ENCODE measurements around the gene PUDP. TPM values are rescaled to one million over a fixed set of nuclear protein-coding genes. Genes with fewer than 3 reads are reported as not detected.
A peak's percentile ranks its signal among the peaks of the same experiment; 100 is the strongest.

Gene PUDP
- total RNA-seq, 1 donor from 2014 or later, result 14.7 TPM

GRCh38 chrX:7088968-7089615, 58.9 kb downstream of the PUDP start:
- Mint-ChIP-seq H3K4me3 (ENCODE audit: unreplicated experiment) (no peak overlapping the region), H3K27me3 (ENCODE audit: low read depth) (no peaks in the 10 kb centered on the region), H3K9me3 (ENCODE audit: low read depth) (no peaks in the 10 kb centered on the region), H3K36me3 (ENCODE audit: low read depth) (peaks cover 1% of the 10 kb centered on the region), H3K27ac (ENCODE audit: unreplicated experiment) (no peak overlapping the region), H3K4me1 (ENCODE audit: low read depth) (peaks cover 15% of the 10 kb centered on the region)
- no peak for DNase-seq (ENCODE audit: low spot score)
- TF ChIP-seq, protein P1, sequence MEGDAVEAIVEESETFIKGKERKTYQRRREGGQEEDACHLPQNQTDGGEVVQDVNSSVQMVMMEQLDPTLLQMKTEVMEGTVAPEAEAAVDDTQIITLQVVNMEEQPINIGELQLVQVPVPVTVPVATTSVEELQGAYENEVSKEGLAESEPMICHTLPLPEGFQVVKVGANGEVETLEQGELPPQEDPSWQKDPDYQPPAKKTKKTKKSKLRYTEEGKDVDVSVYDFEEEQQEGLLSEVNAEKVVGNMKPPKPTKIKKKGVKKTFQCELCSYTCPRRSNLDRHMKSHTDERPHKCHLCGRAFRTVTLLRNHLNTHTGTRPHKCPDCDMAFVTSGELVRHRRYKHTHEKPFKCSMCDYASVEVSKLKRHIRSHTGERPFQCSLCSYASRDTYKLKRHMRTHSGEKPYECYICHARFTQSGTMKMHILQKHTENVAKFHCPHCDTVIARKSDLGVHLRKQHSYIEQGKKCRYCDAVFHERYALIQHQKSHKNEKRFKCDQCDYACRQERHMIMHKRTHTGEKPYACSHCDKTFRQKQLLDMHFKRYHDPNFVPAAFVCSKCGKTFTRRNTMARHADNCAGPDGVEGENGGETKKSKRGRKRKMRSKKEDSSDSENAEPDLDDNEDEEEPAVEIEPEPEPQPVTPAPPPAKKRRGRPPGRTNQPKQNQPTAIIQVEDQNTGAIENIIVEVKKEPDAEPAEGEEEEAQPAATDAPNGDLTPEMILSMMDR (IDR thresholded peaks at IDR 0.05), result peak; percentile 40

- DNase-seq (ENCODE audit: low spot score), result no peak
- H3K27ac Mint-ChIP-seq (ENCODE audit: unreplicated experiment), result no peak overlapping the region
Observed at GRCh38 chrX:7086384-7086783, 61.6 kb downstream of the PUDP start.

GRCh38 chrX:7085879-7086278, 62.1 kb downstream of the PUDP start:
- Mint-ChIP-seq H3K27me3 (ENCODE audit: low read depth) (peaks cover 2% of the 10 kb centered on the region), H3K27ac (ENCODE audit: unreplicated experiment) (no peak overlapping the region), H3K9me3 (ENCODE audit: low read depth) (no peaks in the 10 kb centered on the region), H3K4me3 (ENCODE audit: unreplicated experiment) (no peak overlapping the region), H3K4me1 (ENCODE audit: low read depth) (peaks cover 26% of the 10 kb centered on the region), H3K36me3 (ENCODE audit: low read depth) (peaks cover 8% of the 10 kb centered on the region)
- TF ChIP-seq, protein P1 (IDR thresholded peaks at IDR 0.05), result no peak
- no peak for DNase-seq (ENCODE audit: low spot score)

More at GRCh38 chrX:7086384-7086783, 61.6 kb downstream of the PUDP start:
- TF ChIP-seq, protein P1 (IDR thresholded peaks at IDR 0.05), result no peak
- H3K4me3 Mint-ChIP-seq (ENCODE audit: unreplicated experiment), result no peak overlapping the region
- peaks cover 7% of the 10 kb centered on the region for H3K36me3 Mint-ChIP-seq (ENCODE audit: low read depth)
- no peaks in the 10 kb centered on the region for H3K9me3 Mint-ChIP-seq (ENCODE audit: low read depth)
- peaks cover 26% of the 10 kb centered on the region for H3K4me1 Mint-ChIP-seq (ENCODE audit: low read depth)
- peaks cover under 1% of the 10 kb centered on the region for H3K27me3 Mint-ChIP-seq (ENCODE audit: low read depth)

DNA sequence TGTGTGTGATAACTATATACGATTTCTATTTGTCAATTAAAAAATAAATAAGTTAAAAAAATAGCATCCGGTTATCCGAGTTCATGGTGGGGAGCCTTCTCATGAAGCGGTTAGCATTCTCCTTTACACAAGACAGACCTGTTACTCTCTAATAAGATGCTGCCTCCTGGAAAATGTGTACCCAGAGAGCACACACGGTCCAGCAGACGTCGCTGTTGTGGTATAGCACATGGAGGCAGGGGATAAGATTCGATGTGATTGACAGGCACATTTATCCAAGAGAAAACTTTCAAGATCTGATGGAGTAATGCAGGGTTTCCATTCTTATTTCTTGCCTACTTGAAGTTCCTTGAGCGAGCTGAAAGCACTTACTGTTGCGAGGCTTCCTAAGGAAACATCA, 63.1 kb downstream of the PUDP start:
- peaks cover 26% of the 10 kb centered on the region for H3K4me1 Mint-ChIP-seq (ENCODE audit: low read depth)
- TF ChIP-seq, protein P1 (IDR thresholded peaks at IDR 0.05), result no peak
- no peak for DNase-seq (ENCODE audit: low spot score)
- no peak overlapping the region for H3K4me3 Mint-ChIP-seq (ENCODE audit: unreplicated experiment)
- H3K9me3 Mint-ChIP-seq (ENCODE audit: low read depth), result no peaks in the 10 kb centered on the region
- H3K27ac Mint-ChIP-seq (ENCODE audit: unreplicated experiment), result no peak overlapping the region
- H3K36me3 Mint-ChIP-seq (ENCODE audit: low read depth), result peaks cover 8% of the 10 kb centered on the region
- peaks cover 2% of the 10 kb centered on the region for H3K27me3 Mint-ChIP-seq (ENCODE audit: low read depth)

GRCh38 chrX:7083468-7084396, 64.2 kb downstream of the PUDP start:
- Mint-ChIP-seq H3K4me1 (ENCODE audit: low read depth) (peaks cover 26% of the 10 kb centered on the region), H3K9me3 (ENCODE audit: low read depth) (no peaks in the 10 kb centered on the region), H3K36me3 (ENCODE audit: low read depth) (peaks cover 8% of the 10 kb centered on the region), H3K27me3 (ENCODE audit: low read depth) (peaks cover 2% of the 10 kb centered on the region), H3K27ac (ENCODE audit: unreplicated experiment) (peak overlapping the region; percentile 41), H3K4me3 (ENCODE audit: unreplicated experiment) (peak overlapping the region; percentile 50)
- no peak for DNase-seq (ENCODE audit: low spot score)
- TF ChIP-seq, protein P1 (IDR thresholded peaks at IDR 0.05), result no peak

Measured in chondrocyte (in vitro differentiated cells).